Measurements from ENCODE around the gene PEX5L. TPM values are rescaled to one million over a fixed set of nuclear protein-coding genes. Genes with fewer than 3 reads are reported as not detected.

PEX5L gene
- total and polyA plus RNA-seq, 2 experiments from 2014 or later: 6.3 to 7.0 TPM

GRCh38 chr3:179811321-179812095, 225.2 kb downstream of the PEX5L start:
- Histone ChIP-seq H3K4me3 (no peak overlapping the region), H3K9me2 (ENCODE audit: insufficient read depth) (no peaks in the 10 kb centered on the region), H2AFZ (no peak overlapping the region), H3K4me1 (ENCODE audit: insufficient read depth) (no peaks in the 10 kb centered on the region), H3F3A (replicated peaks; ENCODE audit: low read depth) (no peaks in the 10 kb centered on the region), H3K36me3 (ENCODE audit: insufficient read depth) (no peaks in the 10 kb centered on the region), H3K4me2 (no peak overlapping the region), H3K27ac (ENCODE audit: low read depth) (no peak overlapping the region), H4K20me1 (replicated peaks; ENCODE audit: insufficient read depth) (no peaks in the 10 kb centered on the region), H3K79me2 (replicated peaks; ENCODE audit: insufficient read depth) (no peaks in the 10 kb centered on the region), H3K27me3 (ENCODE audit: insufficient read depth) (no peaks in the 10 kb centered on the region)
- peaks cover 5% of the 10 kb centered on the region; the same call in 2 of the 3 replicates for H3K36me3 Mint-ChIP-seq (ENCODE audit: low read depth)
- no peak overlapping the region for H3K4me3 Mint-ChIP-seq
- DNase-seq (ENCODE audit: low spot score) (peak; percentile 90), ATAC-seq (peak; percentile 88)
- TF ChIP-seq, protein P1, sequence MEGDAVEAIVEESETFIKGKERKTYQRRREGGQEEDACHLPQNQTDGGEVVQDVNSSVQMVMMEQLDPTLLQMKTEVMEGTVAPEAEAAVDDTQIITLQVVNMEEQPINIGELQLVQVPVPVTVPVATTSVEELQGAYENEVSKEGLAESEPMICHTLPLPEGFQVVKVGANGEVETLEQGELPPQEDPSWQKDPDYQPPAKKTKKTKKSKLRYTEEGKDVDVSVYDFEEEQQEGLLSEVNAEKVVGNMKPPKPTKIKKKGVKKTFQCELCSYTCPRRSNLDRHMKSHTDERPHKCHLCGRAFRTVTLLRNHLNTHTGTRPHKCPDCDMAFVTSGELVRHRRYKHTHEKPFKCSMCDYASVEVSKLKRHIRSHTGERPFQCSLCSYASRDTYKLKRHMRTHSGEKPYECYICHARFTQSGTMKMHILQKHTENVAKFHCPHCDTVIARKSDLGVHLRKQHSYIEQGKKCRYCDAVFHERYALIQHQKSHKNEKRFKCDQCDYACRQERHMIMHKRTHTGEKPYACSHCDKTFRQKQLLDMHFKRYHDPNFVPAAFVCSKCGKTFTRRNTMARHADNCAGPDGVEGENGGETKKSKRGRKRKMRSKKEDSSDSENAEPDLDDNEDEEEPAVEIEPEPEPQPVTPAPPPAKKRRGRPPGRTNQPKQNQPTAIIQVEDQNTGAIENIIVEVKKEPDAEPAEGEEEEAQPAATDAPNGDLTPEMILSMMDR (conservative IDR thresholded peaks at IDR 0.05; ENCODE audit: low read depth in 2 of 2): peak; percentile 87 to 93
- TF ChIP-seq EZH2 (IDR thresholded peaks at IDR 0.05; ENCODE audit: low read depth, unreplicated experiment): no peak
- no peaks in the 10 kb centered on the region for H3K27me3 Mint-ChIP-seq (ENCODE audit: insufficient read depth, low read depth, poor library complexity)
- no peaks in the 10 kb centered on the region for H3K4me1 Mint-ChIP-seq
- no peak overlapping the region for H3K27ac Mint-ChIP-seq
- no peaks in the 10 kb centered on the region for H3K9me3 Mint-ChIP-seq

DNA sequence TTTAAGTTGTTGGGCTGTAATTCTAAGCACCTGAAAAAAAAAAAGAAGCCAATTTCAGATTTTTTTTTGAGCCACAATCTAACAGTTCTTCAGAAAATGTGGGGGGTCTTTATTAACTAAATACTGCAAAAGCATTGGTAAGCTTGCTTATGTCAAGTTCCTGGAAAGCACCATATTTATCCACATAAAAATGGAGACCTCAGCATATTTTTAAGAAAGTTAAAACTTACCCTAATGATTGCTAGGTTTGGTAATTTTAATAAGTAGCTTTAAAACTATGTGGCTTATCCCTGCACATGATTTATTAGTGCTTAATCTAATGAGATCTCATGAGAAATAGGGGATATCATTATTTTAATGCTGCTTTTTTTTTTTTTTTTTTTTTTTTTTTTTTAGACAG, 227.1 kb downstream of the PEX5L start:
- Mint-ChIP-seq H3K27me3 (ENCODE audit: insufficient read depth, low read depth, poor library complexity) (no peaks in the 10 kb centered on the region), H3K9me3 (no peaks in the 10 kb centered on the region), H3K4me1 (no peaks in the 10 kb centered on the region), H3K36me3 (ENCODE audit: low read depth) (peaks cover 5% of the 10 kb centered on the region; the same call in 2 of the 3 replicates), H3K4me3 (no peak overlapping the region), H3K27ac (no peak overlapping the region)
- H3K4me3 ChIP-seq: no peak overlapping the region
- no peaks in the 10 kb centered on the region for H3F3A ChIP-seq (replicated peaks; ENCODE audit: low read depth)
- no peaks in the 10 kb centered on the region for H3K36me3 ChIP-seq (ENCODE audit: insufficient read depth)
- H3K4me2 ChIP-seq: no peak overlapping the region
- no peak overlapping the region for H2AFZ ChIP-seq
- TF ChIP-seq CREB1 (CRISPR knock-in tag; IDR thresholded peaks at IDR 0.05; ENCODE audit: low read depth): no peak
- no peak for TF ChIP-seq STAT1 (IDR thresholded peaks at IDR 0.05; ENCODE audit: unreplicated experiment)
- no peak for TF ChIP-seq JUNB (IDR thresholded peaks at IDR 0.05; ENCODE audit: unreplicated experiment)
- TF ChIP-seq, protein P1 (conservative IDR thresholded peaks at IDR 0.05; ENCODE audit: low read depth in 2 of 2): no peak
- TF ChIP-seq ZNF331 (CRISPR knock-in tag; IDR thresholded peaks at IDR 0.05; ENCODE audit: low read depth): no peak
- no peak for TF ChIP-seq EZH2phosphoT487 (IDR thresholded peaks at IDR 0.05; ENCODE audit: unreplicated experiment)
- TF ChIP-seq, protein P2, sequence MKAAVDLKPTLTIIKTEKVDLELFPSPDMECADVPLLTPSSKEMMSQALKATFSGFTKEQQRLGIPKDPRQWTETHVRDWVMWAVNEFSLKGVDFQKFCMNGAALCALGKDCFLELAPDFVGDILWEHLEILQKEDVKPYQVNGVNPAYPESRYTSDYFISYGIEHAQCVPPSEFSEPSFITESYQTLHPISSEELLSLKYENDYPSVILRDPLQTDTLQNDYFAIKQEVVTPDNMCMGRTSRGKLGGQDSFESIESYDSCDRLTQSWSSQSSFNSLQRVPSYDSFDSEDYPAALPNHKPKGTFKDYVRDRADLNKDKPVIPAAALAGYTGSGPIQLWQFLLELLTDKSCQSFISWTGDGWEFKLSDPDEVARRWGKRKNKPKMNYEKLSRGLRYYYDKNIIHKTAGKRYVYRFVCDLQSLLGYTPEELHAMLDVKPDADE (IDR thresholded peaks at IDR 0.05): no peak
- TF ChIP-seq EZH2 (IDR thresholded peaks at IDR 0.05; ENCODE audit: low read depth, unreplicated experiment): no peak
- no peak for TF ChIP-seq ZNF114 (CRISPR knock-in tag; IDR thresholded peaks at IDR 0.05)
- no peak for TF ChIP-seq REST (IDR thresholded peaks at IDR 0.05; ENCODE audit: unreplicated experiment)
- TF ChIP-seq POLR2AphosphoS5 (IDR thresholded peaks at IDR 0.05; ENCODE audit: low read depth): no peak
- no peak for TF ChIP-seq NANOG (IDR thresholded peaks at IDR 0.05; ENCODE audit: borderline replicate concordance)
- no peaks in the 10 kb centered on the region for H3K9me2 ChIP-seq (ENCODE audit: insufficient read depth)
- H3K27me3 ChIP-seq (ENCODE audit: insufficient read depth): no peaks in the 10 kb centered on the region
- no peak for DNase-seq (ENCODE audit: low spot score)
- no peaks in the 10 kb centered on the region for H3K79me2 ChIP-seq (replicated peaks; ENCODE audit: insufficient read depth)
- H3K27ac ChIP-seq (ENCODE audit: low read depth): no peak overlapping the region
- H3K4me1 ChIP-seq (ENCODE audit: insufficient read depth): no peaks in the 10 kb centered on the region
- no peaks in the 10 kb centered on the region for H4K20me1 ChIP-seq (replicated peaks; ENCODE audit: insufficient read depth)
- ATAC-seq: no peak
